HepG2 (cell line): Measurements from ENCODE around the gene TGM3. TPM values are rescaled to one million over a fixed set of nuclear protein-coding genes. Genes with fewer than 3 reads are reported as not detected.

Experiments used
- ATAC-seq: fragments of 200-7000 bp; cut with Tn5 transposase; 3 replicates; pipeline ENCODE4 v1.9.1; 2020; ENCODE audit warnings: mild to moderate bottlenecking, moderate library complexity
- BruUV-seq: library from RNA; stranded (reverse); fragments of 400-500 nt; replicated peaks from 2 replicates; lab custom pipeline; 2021; lab: Mats Ljungman, UMichigan
- CTCF ChIA-PET: fragments of 300-600 bp; formaldehyde crosslinking; extraction: SDS; loops from one replicate; lab custom pipeline; 2021; ENCODE audit warnings: low total read pairs, inconsistent platforms, low intra/inter-chr PET ratio; lab: Yijun Ruan, JAX
- POLR2A ChIA-PET: fragments of 350-600 bp; sonication (Branson Sonifier 250); formaldehyde crosslinking; loops from one replicate; lab custom pipeline; 2020; ENCODE audit warnings: antibody characterized with exemption, inconsistent platforms; lab: Yijun Ruan, JAX
- DNase-seq: peaks from one replicate; pipeline ENCODE4 v3.0.0-alpha.2; 2015; ENCODE audit warnings: low spot score
- FAIRE-seq: peaks from 3 replicates; lab custom pipeline; 2011; peaks lifted over from hg19 to GRCh38; lab: Jason Lieb, UNC
- H2AFZ ChIP-seq: one replicate; pipeline ENCODE4 v1.6.1; 2011; ENCODE audit warnings: low read length, inconsistent platforms
- H3K27ac ChIP-seq: fragments of 300-600 bp; 3 replicates; pipeline ENCODE4 v1.8.0; 2011; ENCODE audit warnings: mixed run types, mild to moderate bottlenecking, mixed read lengths, low read length, inconsistent platforms; ENCODE audit not compliant: insufficient read depth; ENCODE audit errors: extremely low read length
- H3K27me3 ChIP-seq, 2 experiments: fragments of 200-600 bp in 1 of 2; 2 replicates in 1 of 2; 3 replicates in 1 of 2; pipeline versions ENCODE4 v1.6.0 to v1.8.0; 2011; ENCODE audit warnings: low read length in 2 of 2, mild to moderate bottlenecking in 2 of 2, moderate library complexity in 2 of 2, inconsistent platforms in 1 of 2; ENCODE audit not compliant: insufficient read depth in 2 of 2, control insufficient read depth in 1 of 2
- H3K36me3 ChIP-seq, 2 experiments: fragments of 200-600 bp in 1 of 2; replicated peaks in 1 of 2; 2 replicates in 1 of 2; 3 replicates in 1 of 2; pipeline versions ENCODE4 v1.5.1 to v1.8.0; 2011; ENCODE audit warnings: low read length in 2 of 2, inconsistent platforms in 1 of 2; ENCODE audit not compliant: insufficient read depth in 2 of 2, control insufficient read depth in 1 of 2
- H3K4me1 ChIP-seq: 2 replicates; pipeline ENCODE4 v1.5.1; 2012; ENCODE audit warnings: low read length, inconsistent platforms; ENCODE audit not compliant: insufficient read depth
- H3K4me2 ChIP-seq: 2 replicates; pipeline ENCODE4 v1.6.0; 2011; ENCODE audit warnings: low read depth, low read length, inconsistent platforms
- H3K4me3 ChIP-seq, 3 experiments: fragments of 200-600 bp in 1 of 3; sonication (generic), shearing (Covaris generic) in 1 of 3; replicated peaks in 1 of 3; 2 replicates each; pipeline ENCODE4 v1.5.1; 2011 to 2016; ENCODE audit warnings: low read length in 3 of 3, inconsistent platforms in 2 of 3, low read depth in 2 of 3, mild to moderate bottlenecking in 2 of 3, control low read depth in 1 of 3, mixed read lengths in 1 of 3; ENCODE audit not compliant: insufficient read depth in 1 of 3
- H3K79me2 ChIP-seq: one replicate; pipeline ENCODE4 v1.6.1; 2011; ENCODE audit warnings: low read length, inconsistent platforms; ENCODE audit not compliant: insufficient read depth
- H3K9ac ChIP-seq: 2 replicates; pipeline ENCODE4 v1.6.0; 2011; ENCODE audit warnings: mild to moderate bottlenecking, low read depth, low read length, inconsistent platforms; ENCODE audit not compliant: insufficient read depth
- H3K9me3 ChIP-seq: 2 replicates; pipeline ENCODE4 v1.5.1; 2012; ENCODE audit warnings: mild to moderate bottlenecking, low read length
- H4K20me1 ChIP-seq: 2 replicates; pipeline ENCODE4 v1.6.0; 2011; ENCODE audit warnings: inconsistent platforms, mild to moderate bottlenecking, low read length, moderate library complexity; ENCODE audit not compliant: insufficient read depth
- NR0B2 ChIP-seq: sonication (generic); formaldehyde crosslinking; IDR thresholded peaks from 2 replicates; pipeline ENCODE4 v1.4.0; 2020; ENCODE audit warnings: mild to moderate bottlenecking, missing genetic modification reagents
- PPARG ChIP-seq: conservative IDR thresholded peaks from 2 replicates; pipeline ENCODE4 v1.6.1; 2016; ENCODE audit warnings: missing biosample characterization, missing genetic modification reagents
- ZBTB26 ChIP-seq: IDR thresholded peaks from 2 replicates; pipeline ENCODE4 v1.6.1; 2016; ENCODE audit warnings: missing compliant biosample characterization, missing genetic modification reagents, borderline replicate concordance
- ZBTB44 ChIP-seq: sonication (generic); formaldehyde crosslinking; IDR thresholded peaks from 2 replicates; pipeline ENCODE4 v1.4.0; 2020; ENCODE audit warnings: missing genetic modification reagents
- WGBS: methylation state at CpG from one replicate; pipeline ENCODE4 v1.1.6; 2017; ENCODE audit warnings: low lambda C conversion rate; 5-methylcytosine and 5-hydroxymethylcytosine counted together
- in situ Hi-C: cut with HindIII; loops from 2 replicates; pipeline ENCODE4 v1.10.0; 2017; ENCODE audit warnings: low pct_unique_long_range_greater_than_20kb; ENCODE audit not compliant: extremely low pct_ligation_motif_present
- intact Hi-C: fragments of 100-400 bp; cut with micrococcal nuclease; formaldehyde crosslinking; loops from one replicate; pipeline ENCODE4 v1.10.0; 2022; ENCODE audit not compliant: unreplicated experiment
- polyA plus RNA-seq, 8 experiments: library from polyadenylated mRNA; depleted of rRNA in 3 of 8; stranded (reverse) in 7 of 8; unstranded in 1 of 8; fragments of >200 nt; fragmentation: Illumina TruSeq in 4 of 8; extraction: Trizol in 4 of 8; gene quantifications; 2 replicates each; pipeline versions ENCODE4 v1.2.1 to v1.2.3, GENCODE V29; 2011 to 2016; ENCODE audit warnings: low read depth in 4 of 8, missing spikeins in 1 of 8, mixed read lengths in 1 of 8; ENCODE audit not compliant: insufficient read depth in 1 of 8
- total RNA-seq, 5 experiments: library from RNA; depleted of rRNA; stranded (reverse); fragments of >200 nt; fragmentation: Illumina TruSeq; extraction: Trizol; gene quantifications; 2 replicates each; pipeline ENCODE4 v1.2.3, GENCODE V29; 2016; ENCODE audit warnings: low read depth in 1 of 5

Gene TGM3
- total and polyA plus RNA-seq, 2 of the 13 experiments (the other 11 are each of a cell fraction or from before 2014, with no cell fraction given): not detected

- ATAC-seq (no peak), FAIRE-seq (no peak), DNase-seq (no peak)
- Histone ChIP-seq H3K4me3 (no peak overlapping the region), H4K20me1 (no peaks in the 10 kb centered on the region), H3K4me2 (no peak overlapping the region), H3K79me2 (no peaks in the 10 kb centered on the region), H3K9me3 (no peaks in the 10 kb centered on the region), H3K27ac (no peak overlapping the region), H3K4me1 (no peaks in the 10 kb centered on the region), H3K9ac (no peak overlapping the region), H2AFZ (no peak overlapping the region), H3K36me3 (no peaks in the 10 kb centered on the region), H3K27me3 (peaks cover 6 to 24% of the 10 kb centered on the region in 2 experiments; a peak in 3 of 5 replicates)
- TF ChIP-seq NR0B2 (CRISPR knock-in tag) (0 out of 2 replicates have a peak, but pooled peaks have one; percentile 30), PPARG (CRISPR knock-in tag) (no peak)
- POLR2A ChIA-PET: no interaction called here
- in situ Hi-C loops: no loop called here
- no TSS peak for BruUV-seq
- intact Hi-C loops: no loop called here
- CTCF ChIA-PET: no interaction called here
- WGBS: 55% methylated on average over 16 of the region's 17 CpGs
These were observed 36.2 kb downstream of the TGM3 start for GRCh38 chr20:2331901-2332565.

- no peaks in the 10 kb centered on the region for H4K20me1 ChIP-seq
- H3K4me3 ChIP-seq: no peak overlapping the region
- peaks cover 6 to 24% of the 10 kb centered on the region in 2 experiments; a peak in 3 of 5 replicates for H3K27me3 ChIP-seq
- intact Hi-C loops (no loop called here), in situ Hi-C loops (no loop called here)
- no peaks in the 10 kb centered on the region for H3K79me2 ChIP-seq
- no peaks in the 10 kb centered on the region for H3K36me3 ChIP-seq
- no peaks in the 10 kb centered on the region for H3K9me3 ChIP-seq
- WGBS: 3% methylated on average over 4 of the region's 4 CpGs
- no peak for FAIRE-seq
- ChIA-PET CTCF (no interaction called here), POLR2A (no interaction called here)
- H3K27ac ChIP-seq: no peak overlapping the region
- H3K4me1 ChIP-seq: no peaks in the 10 kb centered on the region
- no peak overlapping the region for H2AFZ ChIP-seq
- DNase-seq: no peak
- H3K4me2 ChIP-seq: no peak overlapping the region
- TF ChIP-seq ZBTB44 (no peak), ZBTB26 (CRISPR knock-in tag) (no peak)
- no TSS peak for BruUV-seq
- ATAC-seq: no peak
- no peak overlapping the region for H3K9ac ChIP-seq
These were observed 36.9 kb downstream of the TGM3 start for GRCh38 chr20:2332711-2333110.
